Measurements from ENCODE around the gene CLECL1.
A peak's percentile ranks its signal among the peaks of the same experiment; 100 is the strongest.
"Not testable (repeated sequence)": the region's sequence is repeated elsewhere in the genome, so short reads cannot be mapped to it uniquely, and the experiment has no call there.

The CLECL1 gene

DNA sequence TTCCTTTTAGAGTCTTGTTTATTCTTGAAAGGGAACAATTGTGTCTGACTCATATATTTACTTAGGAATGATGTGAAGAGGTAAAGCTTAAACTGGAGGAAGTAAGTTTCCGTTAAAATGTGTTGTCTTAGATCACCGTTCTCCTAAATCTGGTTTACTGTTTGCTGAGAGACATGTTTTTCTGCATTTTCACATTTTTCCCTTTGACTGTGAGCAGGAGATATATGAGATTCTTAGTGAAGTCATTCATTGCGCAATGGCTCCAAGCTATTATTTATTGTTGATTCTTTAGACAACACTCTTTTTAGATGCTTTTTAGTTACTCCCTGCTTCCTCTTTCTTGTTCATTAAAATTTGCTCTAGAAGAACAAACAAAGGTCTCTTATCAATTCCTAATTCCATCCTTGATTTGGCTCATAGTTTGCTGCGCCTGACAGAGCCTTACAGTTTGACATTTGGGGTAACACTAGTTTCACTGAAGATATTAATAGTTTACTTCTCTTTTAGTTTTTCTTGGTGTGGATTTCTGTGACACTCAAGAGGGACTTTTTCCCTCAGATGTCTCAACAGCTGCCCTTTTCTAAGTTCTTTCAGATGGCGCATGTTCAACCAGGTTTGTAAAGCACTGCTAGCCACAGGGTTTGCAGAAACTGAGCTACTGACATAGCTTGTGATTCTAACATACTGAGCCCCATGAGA lies 11.4 kb downstream of the CLECL1 start:
- no peak for DNase-seq (ENCODE audit: low read depth, low spot score)

DNA sequence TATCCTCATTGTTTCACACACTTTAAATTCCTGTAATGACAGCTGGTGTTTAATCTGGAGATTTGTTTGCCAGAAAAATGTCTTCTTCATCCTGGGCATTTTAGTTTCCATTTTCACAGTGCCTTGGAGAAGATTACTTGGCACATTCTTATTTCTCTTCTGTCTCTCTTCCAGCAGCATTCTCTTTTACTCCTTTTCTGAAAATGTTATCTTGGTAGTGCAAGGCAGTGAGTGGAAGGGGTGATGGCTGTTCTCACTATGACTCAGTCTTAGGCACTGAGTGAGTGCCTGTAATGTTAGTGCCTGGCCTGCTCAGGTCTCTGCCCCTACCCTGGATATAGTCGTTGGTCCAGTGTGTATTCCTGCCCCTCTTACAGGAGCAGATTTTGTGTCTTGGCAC lies 13.1 kb downstream of the CLECL1 start:
- DNase-seq (ENCODE audit: low read depth, low spot score), result no peak

DNA sequence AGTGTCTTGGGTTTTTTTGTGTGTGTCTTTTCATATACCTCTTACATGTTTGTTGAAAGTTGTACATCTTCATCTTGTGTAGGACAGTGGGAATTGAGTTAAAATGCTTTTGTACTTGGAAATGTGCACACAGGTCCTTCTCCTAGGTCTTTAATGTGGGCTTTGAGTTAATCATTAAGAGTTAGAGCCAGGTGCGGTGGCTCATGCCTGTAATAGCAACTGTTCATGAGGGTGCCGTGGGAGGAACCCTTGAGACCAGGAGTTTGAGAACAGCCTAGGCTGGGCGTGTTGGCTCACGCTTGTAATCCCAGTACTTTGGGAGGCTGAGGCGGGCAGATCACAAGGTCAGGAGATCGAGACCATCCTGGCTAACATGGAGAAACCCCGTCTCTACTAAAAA lies 13.9 kb downstream of the CLECL1 start:
- no peak for DNase-seq (ENCODE audit: low read depth, low spot score)

DNA sequence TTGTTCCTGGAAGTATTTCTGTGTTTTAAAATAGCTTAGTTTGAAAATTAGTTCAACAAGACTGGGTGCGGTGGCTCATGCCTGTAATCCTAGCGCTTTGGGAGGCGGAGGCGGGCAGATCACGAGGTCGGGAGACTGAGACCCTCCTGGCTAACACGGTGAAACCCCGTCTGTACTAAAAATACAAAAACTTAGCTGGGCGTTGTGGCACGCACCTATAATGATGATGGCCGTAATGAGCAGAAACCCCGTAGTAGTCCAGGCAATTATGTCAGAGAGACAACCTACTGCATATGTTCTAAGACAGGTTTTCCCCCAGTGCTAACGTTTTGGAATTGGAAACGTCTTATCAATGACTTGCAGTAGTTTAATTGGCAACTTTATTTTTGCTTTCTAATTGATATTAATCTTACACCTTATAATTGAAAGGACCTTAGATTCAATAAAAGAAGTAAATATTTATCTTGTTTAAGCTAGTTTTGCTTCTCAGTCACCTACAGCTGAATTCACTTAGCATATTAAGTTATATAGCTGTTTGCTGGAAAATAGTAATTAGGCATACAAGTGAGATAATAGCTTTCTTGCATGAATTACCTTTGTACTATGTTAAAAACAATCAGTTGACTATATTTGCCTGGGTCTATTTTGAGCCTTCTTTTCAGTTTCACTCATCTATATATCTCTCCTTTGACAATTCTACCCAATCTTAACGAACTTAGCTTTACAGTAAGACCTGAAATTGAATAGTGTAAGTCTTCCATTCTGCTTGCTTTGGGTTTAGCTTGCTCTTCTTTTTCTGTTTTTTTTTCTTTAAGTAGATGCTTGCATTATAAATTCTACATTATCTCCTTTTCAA lies 15.6 kb downstream of the CLECL1 start:
- no peak for DNase-seq (ENCODE audit: low read depth, low spot score)

DNA sequence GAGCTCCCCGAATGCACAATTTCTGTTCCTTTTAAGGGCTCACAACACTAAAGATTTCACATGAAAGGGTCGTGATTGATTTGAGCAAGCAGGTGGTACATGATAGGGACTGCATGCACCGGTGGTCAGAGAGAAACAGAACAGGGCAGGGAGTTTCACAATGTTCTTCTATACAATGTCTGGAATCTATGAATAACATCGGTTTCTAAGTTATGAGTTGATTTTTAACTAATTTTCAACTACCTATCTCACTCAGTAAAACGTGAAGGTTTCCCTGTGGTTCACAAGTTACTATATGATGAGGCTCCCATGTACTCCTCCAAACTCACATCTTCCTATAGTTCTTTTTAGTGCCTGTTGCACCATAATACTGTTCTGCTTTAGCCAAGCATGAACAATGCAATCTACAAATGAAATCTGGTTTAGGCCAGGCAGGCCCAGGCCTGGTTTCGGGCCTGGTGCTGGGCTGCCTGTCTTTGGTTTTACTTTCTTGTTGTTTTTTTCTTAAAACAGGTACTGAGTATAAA lies 19.8 kb downstream of the CLECL1 start:
- not testable (repeated sequence) for DNase-seq (ENCODE audit: low read depth, low spot score)

DNA sequence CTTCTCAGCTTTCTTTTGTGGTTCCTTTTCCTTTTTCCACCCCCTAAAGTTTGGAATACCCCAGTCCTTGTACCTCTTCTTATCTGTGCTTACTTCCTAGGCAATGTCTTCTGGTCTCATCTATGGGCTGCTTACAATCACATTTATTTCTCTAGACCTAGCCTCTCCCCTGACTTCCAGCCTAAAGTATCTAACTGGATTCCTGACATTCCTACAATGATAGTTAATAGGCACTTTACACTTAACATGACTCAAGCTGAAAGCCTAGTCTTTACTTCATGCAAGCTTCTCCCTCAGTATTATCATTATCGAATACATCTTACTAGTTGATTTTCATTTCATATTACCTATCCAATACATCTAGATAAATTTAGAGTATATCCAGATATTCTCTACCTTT lies 21.2 kb downstream of the CLECL1 start:
- no peak for DNase-seq (ENCODE audit: low read depth, low spot score)

DNA sequence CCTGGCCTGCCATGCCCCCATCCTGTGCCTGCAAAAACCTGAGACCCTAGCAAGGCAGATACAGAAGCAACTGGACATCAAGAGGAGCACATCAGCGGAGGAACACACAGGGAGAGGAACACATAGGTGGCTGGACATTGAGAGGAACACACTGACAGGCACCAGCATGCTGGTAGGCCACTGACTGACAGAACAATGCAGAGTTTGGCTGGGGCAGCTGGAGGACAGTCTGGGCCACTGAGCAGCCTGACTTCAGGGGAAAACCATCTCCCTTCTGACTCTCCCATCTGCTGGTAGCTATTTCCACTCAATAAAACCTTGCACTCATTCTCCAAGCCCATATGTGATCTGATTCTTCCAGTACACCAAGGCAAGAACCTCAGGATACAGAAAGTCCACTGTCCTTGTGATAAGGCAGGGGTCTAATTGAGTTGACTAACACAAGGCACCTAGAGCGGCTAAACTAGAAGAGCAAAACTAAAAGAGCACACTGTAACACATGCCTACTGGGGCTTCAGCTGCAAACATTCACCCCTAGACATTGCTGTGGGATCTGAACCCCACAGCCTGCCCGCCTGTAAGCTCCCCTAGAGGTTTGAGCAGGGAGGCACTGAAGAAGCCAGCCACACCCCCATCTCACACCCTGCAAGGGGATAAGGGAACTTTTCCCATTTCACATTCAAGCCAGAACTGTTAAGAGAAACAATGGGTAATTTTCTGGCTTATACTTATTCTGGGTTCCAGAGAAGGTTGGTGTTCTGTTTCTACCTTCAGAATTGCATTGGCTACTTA lies 22.1 kb downstream of the CLECL1 start:
- no peak for DNase-seq (ENCODE audit: low read depth, low spot score)

DNA sequence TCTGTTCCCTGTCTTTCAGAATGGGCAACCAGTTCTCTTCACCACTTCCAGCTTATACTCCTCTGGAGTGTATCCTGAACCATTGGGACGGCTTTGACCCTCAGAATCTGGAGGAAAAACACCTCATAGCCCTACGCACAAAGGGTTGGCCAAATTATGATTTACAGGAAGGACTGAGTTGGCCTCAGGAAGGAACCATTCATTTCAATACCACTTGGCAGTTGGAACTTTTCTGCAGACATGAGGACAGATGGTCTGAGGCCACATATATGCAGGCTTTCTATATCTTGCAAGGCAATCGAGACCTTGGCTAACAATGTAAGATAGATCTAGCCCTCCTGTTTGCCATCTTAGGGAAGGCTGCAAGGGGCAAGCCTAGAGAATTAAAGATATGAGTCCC lies 24.0 kb downstream of the CLECL1 start:
- DNase-seq (ENCODE audit: low read depth, low spot score), result no peak

DNA sequence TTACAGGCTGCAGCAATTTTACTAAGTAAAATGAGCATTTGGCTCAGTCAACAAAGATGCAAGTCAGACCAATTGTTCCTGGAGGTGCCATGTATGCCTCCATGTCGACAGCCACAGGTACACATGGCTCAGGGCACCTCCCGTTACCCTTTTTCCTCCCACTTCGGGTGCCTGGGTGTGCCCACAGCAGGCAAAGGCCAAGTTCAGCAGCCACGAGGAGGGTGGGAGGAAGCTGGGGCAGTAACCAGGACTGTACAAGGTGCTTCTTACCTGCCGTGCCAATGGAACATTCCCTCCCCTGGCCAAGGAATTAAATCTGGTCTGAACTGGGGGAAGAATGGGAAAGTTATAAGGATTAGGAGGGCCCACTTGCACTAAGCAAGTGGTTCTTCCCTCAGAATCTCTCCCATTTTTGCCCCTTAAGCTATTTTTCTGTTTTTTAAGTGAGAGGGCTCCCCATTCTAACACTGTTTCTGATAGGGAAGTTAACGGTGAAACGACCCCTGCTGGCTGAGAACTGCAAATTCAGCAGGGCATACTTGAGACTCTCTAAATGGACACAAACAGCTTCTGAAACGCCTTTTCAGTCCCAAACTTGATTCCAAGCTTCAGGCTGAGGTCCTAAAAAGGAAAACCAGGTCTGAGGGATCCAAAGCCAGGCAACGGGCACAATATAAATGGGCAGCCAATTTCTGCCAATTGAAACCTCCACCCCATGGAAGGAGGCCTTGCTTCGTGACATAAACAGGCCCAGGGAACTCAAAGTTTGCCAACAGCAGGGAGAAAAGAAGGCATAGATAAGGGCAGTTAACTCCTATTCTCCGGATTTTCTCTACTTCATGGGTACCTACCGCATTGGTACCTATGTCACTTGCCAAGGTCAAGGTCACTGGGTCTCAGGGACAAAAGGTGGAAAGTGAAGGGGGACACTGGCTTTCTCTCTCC lies 24.8 kb downstream of the CLECL1 start:
- DNase-seq (ENCODE audit: low read depth, low spot score), result peak; percentile 23

DNA sequence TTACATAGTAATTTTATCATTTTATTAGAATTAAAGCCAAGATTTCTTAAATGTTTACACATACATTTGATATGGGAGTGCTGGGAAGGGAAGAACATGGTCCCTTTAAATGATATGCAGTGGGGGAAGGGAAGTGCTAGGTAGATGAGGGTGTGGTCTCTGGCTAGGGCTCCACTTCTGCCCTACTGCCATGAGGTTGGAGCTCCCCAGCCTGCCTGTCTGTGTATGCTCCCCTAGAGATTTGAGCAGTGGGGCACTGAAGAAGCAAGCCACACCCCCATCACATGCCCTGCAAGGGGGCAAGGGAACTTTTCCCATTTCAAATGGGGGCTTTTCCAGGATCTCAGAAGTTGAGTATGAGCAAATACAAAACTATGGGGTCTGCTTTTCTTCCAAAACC lies 25.5 kb downstream of the CLECL1 start:
- no peak for DNase-seq (ENCODE audit: low read depth, low spot score)

DNA sequence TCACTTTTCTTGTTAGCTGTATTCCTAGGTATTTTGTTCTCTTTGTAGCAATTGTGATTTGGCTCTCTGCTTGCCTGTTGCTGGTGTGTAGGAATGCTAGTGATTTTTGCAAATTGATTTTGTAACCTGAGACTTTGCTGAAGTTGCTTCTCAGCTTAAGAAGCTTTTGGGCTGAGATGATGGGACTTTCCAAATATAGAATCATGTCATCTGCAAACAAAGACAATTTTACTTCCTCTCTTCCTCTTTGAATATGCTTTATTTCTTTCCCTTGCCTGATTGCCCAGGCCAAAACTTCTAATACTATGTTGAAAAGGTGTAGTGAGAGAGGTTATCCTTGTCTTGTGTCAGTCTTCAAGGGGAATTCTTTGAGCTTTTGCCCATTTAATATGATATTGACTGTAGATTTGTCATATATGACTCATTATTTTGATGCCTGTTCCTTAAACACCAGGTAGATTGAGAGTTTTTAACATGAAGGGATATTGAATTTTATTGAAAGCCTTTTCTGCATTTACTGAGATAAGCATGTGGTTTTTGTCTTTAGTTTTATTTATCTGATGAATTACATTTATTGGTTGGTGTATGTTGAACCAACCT lies 26.7 kb downstream of the CLECL1 start:
- no peak for DNase-seq (ENCODE audit: low read depth, low spot score)

DNA sequence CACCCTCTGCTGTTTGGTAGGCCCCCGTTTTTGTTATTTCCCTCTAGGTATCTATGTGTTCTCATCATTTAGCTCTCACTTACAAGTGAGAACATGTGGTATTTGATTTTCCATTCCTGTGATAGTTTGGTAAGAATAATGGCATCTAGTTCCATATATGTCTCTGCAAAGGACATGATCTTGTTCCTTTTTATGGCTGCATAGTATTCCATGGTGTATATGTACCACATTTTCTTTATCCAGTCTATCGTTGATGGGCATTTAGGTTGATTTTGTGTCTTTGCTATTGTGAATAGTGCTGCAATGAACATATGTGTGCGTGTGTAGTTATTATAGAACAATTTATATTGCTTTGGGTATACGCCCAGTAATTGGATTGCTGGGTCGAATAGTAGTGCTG lies 28.3 kb downstream of the CLECL1 start:
- not testable (repeated sequence) for DNase-seq (ENCODE audit: low read depth, low spot score)

DNA sequence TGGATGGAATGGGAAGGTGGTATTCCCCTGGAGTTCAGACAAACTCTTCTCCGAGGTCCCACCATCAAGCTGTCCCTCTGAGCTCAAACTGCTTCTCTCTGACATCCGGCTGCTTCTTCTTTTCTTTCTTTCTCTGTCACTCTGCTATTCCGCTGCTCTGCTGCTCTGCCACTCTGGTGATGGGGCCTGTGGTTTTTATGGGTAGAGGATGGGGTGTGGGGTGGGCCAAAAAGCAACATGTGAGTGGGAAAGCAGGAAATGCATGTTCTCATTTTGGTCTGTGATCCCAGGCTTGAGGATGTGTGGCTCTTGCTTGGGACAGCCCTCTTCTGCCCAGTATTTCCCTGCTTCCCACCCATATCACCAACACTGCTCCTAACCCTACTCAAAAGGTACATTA lies 30.6 kb downstream of the CLECL1 start:
- DNase-seq (ENCODE audit: low read depth, low spot score), result no peak

DNA sequence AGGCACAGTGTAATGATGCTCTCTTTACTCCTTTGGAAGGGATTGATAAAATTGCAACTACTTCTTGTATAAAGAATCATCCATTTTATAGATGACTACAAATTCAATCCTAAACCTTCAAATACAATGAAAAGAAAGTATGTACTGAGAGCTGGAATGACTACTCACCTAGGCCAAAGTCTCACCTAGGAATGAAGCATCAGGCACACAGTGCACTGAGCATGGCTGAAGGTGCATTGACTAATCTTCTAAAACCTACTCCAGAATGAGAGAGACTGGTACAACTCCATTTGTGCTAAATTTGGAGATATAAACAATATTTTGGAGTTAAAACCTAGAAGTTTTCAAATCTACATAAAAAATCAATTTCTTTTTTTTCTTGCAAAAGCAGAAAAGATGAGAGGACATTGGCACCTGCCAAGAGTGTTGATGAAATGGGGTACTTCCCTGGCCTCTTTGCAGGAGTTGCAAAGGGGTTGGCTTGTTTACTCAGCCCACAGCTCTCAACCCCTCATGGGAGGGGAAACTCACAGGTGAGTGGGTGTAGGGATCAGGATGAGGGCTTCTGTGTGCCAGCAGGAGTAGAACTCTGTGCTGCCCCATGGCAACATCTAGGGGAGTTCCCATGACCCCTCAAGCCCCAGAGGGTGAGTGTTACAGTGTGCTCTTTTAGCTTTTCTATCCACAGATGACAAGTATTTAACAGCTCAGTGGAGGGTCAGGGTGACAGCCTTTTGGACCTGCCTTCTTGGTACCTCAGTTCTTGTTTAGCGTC lies 31.3 kb downstream of the CLECL1 start:
- DNase-seq (ENCODE audit: low read depth, low spot score), result no peak

DNA sequence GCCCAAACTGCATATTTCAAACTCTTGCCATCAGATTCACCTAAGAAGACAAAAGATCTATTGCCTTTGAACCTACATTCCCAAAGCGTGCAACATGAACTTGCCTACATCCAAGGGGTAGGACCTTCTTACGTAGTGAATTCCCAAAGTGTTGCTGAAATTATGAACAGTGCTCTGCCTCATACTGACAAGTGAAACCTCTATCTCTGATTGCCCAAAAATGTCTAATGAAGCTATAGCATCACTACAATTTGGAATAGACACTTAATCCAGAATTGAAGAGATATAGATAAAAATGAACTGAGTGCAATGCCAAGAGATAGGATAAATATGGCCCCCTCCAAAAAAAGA lies 32.3 kb downstream of the CLECL1 start:
- no peak for DNase-seq (ENCODE audit: low read depth, low spot score)

DNA sequence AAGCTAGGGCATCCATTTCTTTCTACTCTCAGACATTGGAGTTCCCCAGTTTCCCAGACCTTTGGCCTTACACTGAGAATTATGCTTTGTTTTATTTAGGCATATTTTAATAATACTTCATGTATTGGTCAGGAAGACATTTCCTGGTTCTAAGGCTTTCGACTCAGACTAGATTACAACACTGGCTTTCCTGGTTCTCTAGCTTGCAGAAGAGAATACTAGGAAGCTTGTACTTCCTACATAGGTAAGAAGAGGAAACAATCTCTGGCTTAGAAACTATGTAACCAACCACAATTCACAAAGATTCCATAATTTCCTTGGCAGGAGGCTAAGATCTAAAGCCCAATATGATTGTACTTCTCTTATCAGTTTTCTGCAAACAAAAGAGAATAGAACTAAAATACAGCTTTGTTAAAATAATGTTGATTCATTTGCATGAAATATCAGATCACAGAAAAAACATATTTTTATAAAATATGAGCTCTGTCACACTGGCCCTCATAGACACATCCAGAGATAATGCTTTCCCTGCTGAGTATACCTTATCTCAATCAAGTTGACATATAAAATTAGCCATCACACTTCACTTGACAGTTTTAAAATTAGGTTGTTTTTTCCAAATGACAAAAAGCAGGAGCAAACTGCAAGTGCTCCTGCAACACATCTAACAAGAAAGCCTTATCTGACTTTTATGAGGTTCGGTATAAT lies 32.8 kb downstream of the CLECL1 start:
- DNase-seq (ENCODE audit: low read depth, low spot score), result no peak

DNA sequence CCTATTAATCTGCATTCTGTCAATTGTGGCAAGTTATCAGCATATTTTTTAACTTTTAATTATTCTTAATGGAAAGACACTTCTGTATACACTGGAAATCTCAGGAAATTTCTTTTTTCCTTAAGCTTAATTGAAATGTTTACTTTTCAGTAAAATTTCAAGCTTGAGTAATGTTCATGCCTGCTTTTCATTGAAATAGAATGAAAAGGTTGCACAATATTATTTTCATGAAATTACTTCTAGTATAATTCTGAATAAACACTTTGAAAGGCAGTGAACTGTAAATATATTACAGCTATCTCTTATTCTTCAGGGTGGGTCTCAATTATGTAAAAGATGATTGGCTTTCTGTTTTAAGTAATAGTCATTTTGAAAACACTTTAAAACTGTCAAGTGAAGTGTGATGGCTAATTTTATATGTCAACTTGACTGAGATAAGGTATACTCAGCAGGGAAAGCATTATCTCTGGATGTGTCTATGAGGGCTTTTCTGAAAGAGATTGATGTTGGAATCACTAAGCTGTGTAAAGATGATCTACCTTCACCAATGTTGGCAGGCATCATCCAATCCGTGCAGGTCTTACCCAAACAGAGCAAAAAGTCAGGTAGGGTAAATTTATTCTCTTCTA lies 33.5 kb downstream of the CLECL1 start:
- no peak for DNase-seq (ENCODE audit: low read depth, low spot score)

DNA sequence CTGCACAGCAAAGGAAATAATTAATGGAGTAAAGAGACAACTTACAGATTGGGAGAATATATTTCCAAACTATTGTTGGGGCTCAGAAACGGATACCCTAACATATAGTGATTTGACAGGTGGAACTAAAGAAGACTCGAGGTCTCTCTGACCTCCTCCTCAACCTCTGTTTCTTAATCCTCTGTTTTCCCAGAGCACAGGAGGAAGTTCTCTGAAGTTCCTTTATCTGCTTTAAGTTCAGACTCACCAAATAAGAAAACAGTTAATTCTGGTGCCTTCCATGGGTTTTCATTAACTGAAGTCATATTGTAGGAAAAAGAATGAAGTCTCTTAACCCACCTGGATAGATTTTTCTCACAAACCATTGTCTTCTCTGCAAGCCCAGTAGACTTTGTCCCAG lies 34.2 kb downstream of the CLECL1 start:
- DNase-seq (ENCODE audit: low read depth, low spot score), result no peak

DNA sequence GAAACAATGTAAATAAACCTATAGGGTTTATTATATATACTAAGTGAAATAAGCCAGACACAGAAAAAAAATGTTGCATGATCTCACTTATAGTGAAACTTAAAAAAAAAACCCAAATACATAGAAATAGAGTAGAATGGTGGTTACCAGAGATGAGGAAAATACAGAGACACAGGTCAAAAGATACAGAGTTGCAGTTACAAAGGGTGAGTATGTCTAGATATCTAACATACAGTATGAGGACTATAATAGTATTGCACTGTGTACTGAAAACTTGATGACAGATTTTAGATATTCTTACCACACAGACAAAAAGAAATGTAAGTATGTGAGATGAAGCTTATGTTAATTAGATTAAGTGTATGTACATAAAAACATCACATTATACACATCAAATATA lies 35.3 kb downstream of the CLECL1 start:
- no peak for DNase-seq (ENCODE audit: low read depth, low spot score)
